Prostate gland (tissue), 2 donors: ENCODE results near the gene CCDC12. TPM values are rescaled to one million over a fixed set of nuclear protein-coding genes. Genes with fewer than 3 reads are reported as not detected.

ENCODE experiments used
- DNase-seq: peaks from one replicate; pipeline ENCODE4 v3.0.0-alpha.2; 2019; ENCODE audit warnings: low spot score
- H3K27ac ChIP-seq, 2 donors: fragments of 200-600 bp; sonication (generic); 2 replicates each; pipeline ENCODE4 v1.5.1; 2017 to 2019
- H3K27me3 ChIP-seq: fragments of 200-600 bp; sonication (generic); replicated peaks from 2 replicates; pipeline ENCODE4 v1.5.1; 2019; ENCODE audit not compliant: insufficient read depth
- H3K36me3 ChIP-seq, 2 donors: fragments of 200-600 bp; sonication (generic); 1 replicate in 1 of 2; 2 replicates in 1 of 2; pipeline versions ENCODE4 v1.5.1 to v1.8.1; 2017 to 2019
- H3K4me1 ChIP-seq: fragments of 200-600 bp; sonication (generic); replicated peaks from 2 replicates; pipeline ENCODE4 v1.5.1; 2019
- H3K4me3 ChIP-seq, 2 donors: fragments of 200-600 bp; sonication (generic); 2 replicates each; pipeline ENCODE4 v1.5.1; 2017 to 2019
- H3K9me3 ChIP-seq: fragments of 200-600 bp; sonication (generic); 2 replicates; pipeline ENCODE4 v1.5.1; 2017
- POLR2A ChIP-seq: fragments of 450-650 bp; IDR thresholded peaks from one replicate; pipeline ENCODE4 v1.6.1; 2016; ENCODE audit warnings: antibody characterized with exemption, mild to moderate bottlenecking
- POLR2AphosphoS5 ChIP-seq: sonication (generic); formaldehyde crosslinking; IDR thresholded peaks from one replicate; pipeline ENCODE4 v1.6.1; 2017; ENCODE audit warnings: antibody characterized with exemption
- WGBS: methylation state at CpG from one replicate; pipeline ENCODE4 v1.1.5; 2018; 5-methylcytosine and 5-hydroxymethylcytosine counted together
- intact Hi-C: fragments of 100-400 bp; cut with DNase I; formaldehyde crosslinking; loops from one replicate; pipeline ENCODE4 v1.14.2; 2022
- total RNA-seq, 2 donors: library from RNA; depleted of rRNA; stranded (reverse); fragments of >200 nt; gene quantifications; one replicate each; pipeline ENCODE4 v1.1.0, GENCODE V29; 2016
- TF ChIP-seq, protein P1 (sequence below), 4 experiments: fragments of 200-600 bp in 2 of 4; fragments of 450-650 bp in 2 of 4; sonication (generic) in 2 of 4; IDR thresholded peaks; 1 replicate in 3 of 4; 2 replicates in 1 of 4; pipeline ENCODE4 v1.5.1; 2016 to 2019; ENCODE audit warnings: antibody characterized with exemption in 4 of 4, mild to moderate bottlenecking in 2 of 4, moderate library complexity in 2 of 4

The CCDC12 gene
- total RNA-seq, 2 donors from 2014 or later, result 34.6 to 78.7 TPM

DNA sequence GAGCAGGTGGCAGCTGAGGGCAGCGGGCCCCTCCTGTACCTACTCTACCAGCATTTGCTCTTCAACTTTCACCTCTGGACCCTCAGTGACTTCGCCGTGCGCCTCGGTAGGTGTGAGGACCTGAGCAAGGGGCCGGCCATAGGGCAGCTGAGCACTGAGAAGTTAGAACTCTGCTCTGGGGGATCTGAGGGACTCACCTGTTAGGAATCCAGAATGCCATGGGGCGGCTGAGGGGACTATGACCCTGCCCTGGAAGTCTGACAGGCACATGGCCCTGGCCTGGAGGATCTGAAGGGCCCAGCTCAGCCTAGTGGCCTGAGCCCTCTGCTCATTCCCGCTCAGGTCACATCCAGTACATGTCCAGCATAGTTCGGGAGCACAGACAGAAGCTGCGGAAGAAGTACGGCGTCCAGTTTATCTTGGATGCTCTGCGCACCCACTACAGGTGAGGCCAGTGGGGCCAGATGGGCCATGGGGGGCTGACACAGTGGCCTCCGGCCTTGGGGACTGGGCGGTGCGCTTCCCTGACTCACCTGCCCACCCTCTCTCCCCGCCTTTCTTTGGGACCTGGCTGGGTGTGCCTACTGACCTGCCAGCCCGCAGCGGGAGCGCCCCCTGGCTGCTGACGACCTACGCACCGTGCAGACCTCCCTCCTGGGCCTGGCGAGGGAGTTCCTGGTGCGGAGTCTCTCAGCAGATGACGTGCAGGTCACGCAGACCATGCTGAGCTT lies 21.7 kb upstream of the CCDC12 start:
- H3K9me3 ChIP-seq, result no peaks in the 10 kb centered on the region
- WGBS, result 61% methylated on average over 27 of the region's 27 CpGs
- peak; percentile 37 for TF ChIP-seq POLR2AphosphoS5
- TF ChIP-seq, protein P1, sequence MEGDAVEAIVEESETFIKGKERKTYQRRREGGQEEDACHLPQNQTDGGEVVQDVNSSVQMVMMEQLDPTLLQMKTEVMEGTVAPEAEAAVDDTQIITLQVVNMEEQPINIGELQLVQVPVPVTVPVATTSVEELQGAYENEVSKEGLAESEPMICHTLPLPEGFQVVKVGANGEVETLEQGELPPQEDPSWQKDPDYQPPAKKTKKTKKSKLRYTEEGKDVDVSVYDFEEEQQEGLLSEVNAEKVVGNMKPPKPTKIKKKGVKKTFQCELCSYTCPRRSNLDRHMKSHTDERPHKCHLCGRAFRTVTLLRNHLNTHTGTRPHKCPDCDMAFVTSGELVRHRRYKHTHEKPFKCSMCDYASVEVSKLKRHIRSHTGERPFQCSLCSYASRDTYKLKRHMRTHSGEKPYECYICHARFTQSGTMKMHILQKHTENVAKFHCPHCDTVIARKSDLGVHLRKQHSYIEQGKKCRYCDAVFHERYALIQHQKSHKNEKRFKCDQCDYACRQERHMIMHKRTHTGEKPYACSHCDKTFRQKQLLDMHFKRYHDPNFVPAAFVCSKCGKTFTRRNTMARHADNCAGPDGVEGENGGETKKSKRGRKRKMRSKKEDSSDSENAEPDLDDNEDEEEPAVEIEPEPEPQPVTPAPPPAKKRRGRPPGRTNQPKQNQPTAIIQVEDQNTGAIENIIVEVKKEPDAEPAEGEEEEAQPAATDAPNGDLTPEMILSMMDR (IDR thresholded peaks at IDR 0.05), result peak; percentile 62 to 93 (median 87)
- TF ChIP-seq POLR2A, result no peak
- H3K27me3 ChIP-seq, result no peaks in the 10 kb centered on the region
- H3K27ac ChIP-seq, result no peak overlapping the region
- H3K36me3 ChIP-seq, result peaks cover 0 to 6% of the 10 kb centered on the region in 2 donors
- intact Hi-C loops, result loop anchor here (5.0 to 10.0 kb wide), 2 partner anchors 76 to 293 kb away; partner anchors contain the start of gene TMIE
- H3K4me1 ChIP-seq, result no peaks in the 10 kb centered on the region
- DNase-seq, result peak; percentile 65
- H3K4me3 ChIP-seq, result no peak overlapping the region

DNA sequence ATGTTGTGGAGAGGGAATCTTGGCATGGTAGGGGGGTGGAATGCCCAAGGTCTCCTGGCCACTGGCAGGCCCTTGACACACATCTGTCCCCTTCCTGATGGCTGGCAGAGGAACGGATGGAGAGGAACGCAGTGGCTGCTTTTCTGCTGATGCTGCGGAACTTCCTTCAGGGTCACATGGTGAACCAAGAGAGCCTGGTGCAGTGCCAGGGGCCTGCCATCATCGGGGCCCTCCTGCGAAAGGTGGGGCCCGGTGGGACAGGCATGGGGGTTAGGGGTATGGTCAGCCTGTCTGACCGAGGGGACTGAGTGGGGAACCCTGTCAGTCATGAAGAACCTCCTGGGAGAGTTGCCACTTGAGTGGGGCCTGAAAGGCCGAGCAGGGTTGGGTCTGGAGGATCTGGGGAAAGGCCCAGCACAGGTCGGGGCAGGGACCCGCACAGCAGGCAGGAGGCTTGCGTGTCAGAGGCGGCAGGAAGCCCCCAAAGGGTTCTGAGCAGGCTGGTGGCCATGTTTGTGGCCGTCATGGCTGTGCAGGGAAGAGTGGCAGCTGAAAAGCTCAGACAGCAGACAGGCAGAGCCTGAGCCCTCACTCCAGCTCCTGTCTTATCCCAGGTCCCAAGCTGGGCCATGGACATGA lies 21.0 kb upstream of the CCDC12 start:
- H3K4me1 ChIP-seq, result no peaks in the 10 kb centered on the region
- intact Hi-C loops, result loop anchor here (5.0 to 10.0 kb wide), 2 partner anchors 75 to 293 kb away; partner anchors contain the start of gene TMIE
- H3K36me3 ChIP-seq, result peaks cover 0 to 2% of the 10 kb centered on the region in 2 donors
- DNase-seq, result no peak
- WGBS, result 85% methylated on average over 13 of the region's 13 CpGs
- H3K27ac ChIP-seq, result no peak overlapping the region
- no peak overlapping the region for H3K4me3 ChIP-seq
- TF ChIP-seq, protein P1 (IDR thresholded peaks at IDR 0.05), result no peak
- no peak for TF ChIP-seq POLR2AphosphoS5
- no peak for TF ChIP-seq POLR2A
- no peaks in the 10 kb centered on the region for H3K27me3 ChIP-seq
- no peaks in the 10 kb centered on the region for H3K9me3 ChIP-seq

DNA sequence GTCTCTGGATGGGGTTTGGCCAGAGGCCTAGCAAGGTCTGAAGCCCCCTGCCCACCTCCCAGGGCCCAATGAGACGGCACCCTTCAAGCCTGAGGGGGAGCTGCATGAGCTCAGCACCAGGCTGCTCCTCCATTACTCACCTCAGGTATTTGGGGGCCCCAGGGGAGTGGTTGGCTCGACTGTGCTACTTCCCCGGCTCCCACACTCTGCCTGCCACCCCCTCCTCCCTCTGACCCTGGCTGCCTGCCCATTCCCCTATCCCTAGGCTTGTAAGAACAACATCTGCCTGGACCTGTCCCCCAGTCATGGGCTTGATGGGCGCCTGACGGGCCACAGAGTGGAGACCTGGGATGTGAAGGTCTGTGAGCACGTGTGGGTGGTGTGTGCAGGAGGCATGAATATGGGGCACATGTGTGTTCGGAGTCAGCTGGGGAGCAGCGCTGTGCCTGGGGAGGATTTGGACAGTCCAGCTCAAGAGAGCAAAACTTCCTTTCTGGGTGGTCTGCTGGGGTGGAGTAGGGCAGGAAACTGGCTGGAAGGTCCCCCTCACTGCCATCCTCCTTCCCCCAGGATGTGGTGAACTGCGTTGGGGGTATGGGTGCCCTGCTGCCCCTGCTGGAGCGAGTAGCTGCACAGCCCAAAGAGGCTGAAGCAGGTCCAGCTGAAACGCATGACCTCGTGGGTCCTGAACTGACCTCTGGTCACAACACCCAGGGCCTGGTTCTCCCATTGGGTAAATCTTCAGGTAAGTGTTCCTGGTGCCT lies 20.3 kb upstream of the CCDC12 start:
- no peaks in the 10 kb centered on the region for H3K4me1 ChIP-seq
- no peaks in the 10 kb centered on the region for H3K27me3 ChIP-seq
- H3K36me3 ChIP-seq, result no peaks in the 10 kb centered on the region
- TF ChIP-seq POLR2A, result no peak
- TF ChIP-seq POLR2AphosphoS5, result no peak
- TF ChIP-seq, protein P1 (IDR thresholded peaks at IDR 0.05), result no peak
- H3K27ac ChIP-seq, result no peak overlapping the region
- DNase-seq, result no peak
- WGBS, result 53% methylated on average over 12 of the region's 12 CpGs
- no peaks in the 10 kb centered on the region for H3K9me3 ChIP-seq
- H3K4me3 ChIP-seq, result no peak overlapping the region
- intact Hi-C loops, result loop anchor here (5.0 to 10.0 kb wide), 2 partner anchors 75 to 292 kb away; partner anchors contain the start of gene TMIE

DNA sequence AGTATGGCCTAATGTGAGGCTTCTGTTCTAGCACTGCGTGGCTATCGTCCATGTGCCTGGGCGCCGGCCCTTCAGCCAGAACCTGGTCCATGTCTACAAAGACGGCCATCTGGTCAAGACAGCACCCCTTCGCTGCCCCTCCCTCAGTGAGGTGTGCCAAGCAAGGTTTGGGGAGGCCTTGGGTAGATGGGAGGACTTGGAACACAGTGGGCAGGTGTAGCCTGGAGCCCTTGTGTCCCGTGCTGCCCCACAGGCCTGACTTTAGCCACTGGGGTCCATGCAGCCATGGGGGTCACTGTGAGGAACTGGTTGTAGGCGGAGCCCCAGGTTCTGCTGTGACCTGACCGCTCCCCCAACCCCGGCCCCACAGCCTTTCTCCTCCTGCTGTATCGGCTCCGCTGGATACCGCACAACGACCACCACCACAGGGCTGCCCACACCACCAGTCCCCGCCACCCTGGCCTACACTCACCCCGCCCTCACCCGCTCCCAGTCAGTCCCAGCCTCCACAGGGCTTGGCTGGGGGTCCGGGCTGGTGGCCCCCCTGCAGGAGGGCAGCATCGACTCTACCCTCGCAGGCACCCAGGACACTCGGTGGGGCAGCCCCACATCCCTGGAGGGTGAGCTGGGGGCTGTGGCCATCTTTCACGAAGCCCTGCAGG lies 19.5 kb upstream of the CCDC12 start:
- TF ChIP-seq, protein P1 (IDR thresholded peaks at IDR 0.05), result no peak
- TF ChIP-seq POLR2AphosphoS5 (no peak), POLR2A (no peak)
- WGBS, result 85% methylated on average over 22 of the region's 22 CpGs
- Histone ChIP-seq H3K9me3 (no peaks in the 10 kb centered on the region), H3K36me3 (no peaks in the 10 kb centered on the region), H3K4me1 (no peaks in the 10 kb centered on the region), H3K4me3 (no peak overlapping the region), H3K27me3 (no peaks in the 10 kb centered on the region), H3K27ac (no peak overlapping the region)
- DNase-seq, result no peak
- intact Hi-C loops, result loop anchor here (5.0 to 10.0 kb wide), 2 partner anchors 74 to 291 kb away; partner anchors contain the start of gene TMIE
